H1 (cell line): Measurements from ENCODE around the gene ZBED5. TPM values are rescaled to one million over a fixed set of nuclear protein-coding genes. Genes with fewer than 3 reads are reported as not detected.
A peak's percentile ranks its signal among the peaks of the same experiment; 100 is the strongest.

Source experiments
- CTCF ChIA-PET: fragments of 300-600 bp; sonication (Branson Sonifier 250); formaldehyde crosslinking; loops from one replicate; lab custom pipeline; 2021; ENCODE audit not compliant: partially characterized antibody; lab: Charles Lee
- POLR2A ChIA-PET: fragments of 300-600 bp; sonication (Branson Sonifier 250); formaldehyde crosslinking; loops from one replicate; lab custom pipeline; 2021; ENCODE audit warnings: inconsistent platforms; ENCODE audit not compliant: partially characterized antibody; lab: Charles Lee
- DNase-seq, 2 experiments: peaks; one replicate each; pipeline versions ENCODE4 v3.0.0 to v3.0.0-alpha.2; 2010 to 2022; ENCODE audit warnings: low spot score in 2 of 2, low read depth in 1 of 2, mixed read lengths in 1 of 2
- FAIRE-seq: peaks from 2 replicates; lab custom pipeline; 2011; peaks lifted over from hg19 to GRCh38; lab: Jason Lieb, UNC
- H2AFZ ChIP-seq: 2 replicates; pipeline ENCODE4 v1.8.1; 2012; ENCODE audit warnings: low read length, inconsistent platforms
- H2AK5ac ChIP-seq: 2 replicates; pipeline ENCODE4 v1.6.1; 2013; ENCODE audit warnings: low read depth, low read length
- H2BK120ac ChIP-seq: replicated peaks from 2 replicates; pipeline ENCODE3; 2013; ENCODE audit warnings: low read depth, low read length, inconsistent platforms
- H2BK12ac ChIP-seq: 2 replicates; pipeline ENCODE4 v1.6.1; 2013; ENCODE audit warnings: low read depth, low read length
- H2BK15ac ChIP-seq: 2 replicates; pipeline ENCODE4 v1.6.1; 2013; ENCODE audit warnings: low read length
- H2BK20ac ChIP-seq: 2 replicates; pipeline ENCODE4 v1.6.1; 2013; ENCODE audit warnings: low read length
- H2BK5ac ChIP-seq: 2 replicates; pipeline ENCODE4 v1.6.1; 2013; ENCODE audit warnings: low read depth, low read length
- H3K14ac ChIP-seq: 2 replicates; pipeline ENCODE4 v1.6.1; 2013; ENCODE audit warnings: inconsistent platforms; ENCODE audit not compliant: insufficient read length
- H3K18ac ChIP-seq: 2 replicates; pipeline ENCODE4 v1.6.1; 2013; ENCODE audit warnings: low read length; ENCODE audit errors: extremely low read depth
- H3K23ac ChIP-seq: 2 replicates; pipeline ENCODE4 v1.6.1; 2013; ENCODE audit warnings: inconsistent platforms; ENCODE audit not compliant: insufficient read length
- H3K23me2 ChIP-seq: 2 replicates; pipeline ENCODE4 v1.6.1; 2013; ENCODE audit warnings: low read depth, low read length
- H3K27ac ChIP-seq: 2 replicates; pipeline ENCODE4 v1.6.1; 2011; ENCODE audit warnings: low read depth, low read length, inconsistent platforms
- H3K27me3 ChIP-seq, 4 experiments: replicated peaks in 1 of 4; 1 replicate in 1 of 4; 2 replicates in 3 of 4; pipeline versions ENCODE4 v1.6.1 to v1.8.1; 2011 to 2013; ENCODE audit warnings: low read length in 3 of 4, mild to moderate bottlenecking in 3 of 4, inconsistent platforms in 2 of 4, mixed read lengths in 2 of 4, moderate library complexity in 1 of 4; ENCODE audit not compliant: control insufficient read depth in 3 of 4, insufficient read depth in 3 of 4; ENCODE audit errors: extremely low read depth in 1 of 4
- H3K36me3 ChIP-seq, 4 experiments: 2 replicates each; pipeline versions ENCODE4 v1.6.1 to v1.8.1; 2011 to 2013; ENCODE audit warnings: mild to moderate bottlenecking in 4 of 4, low read length in 3 of 4, moderate library complexity in 2 of 4, control low read depth in 1 of 4, inconsistent platforms in 1 of 4; ENCODE audit not compliant: insufficient read depth in 4 of 4, control insufficient read depth in 2 of 4
- H3K4ac ChIP-seq: replicated peaks from 2 replicates; pipeline ENCODE3; 2013; ENCODE audit warnings: low read length, low read depth, mixed read lengths, inconsistent platforms; ENCODE audit not compliant: insufficient read length
- H3K4me1 ChIP-seq, 4 experiments: replicated peaks in 1 of 4; 1 replicate in 1 of 4; 2 replicates in 3 of 4; pipeline versions ENCODE4 v1.6.1 to v1.8.1; 2011 to 2013; ENCODE audit warnings: low read length in 3 of 4, inconsistent platforms in 2 of 4, mixed read lengths in 1 of 4; ENCODE audit not compliant: insufficient read depth in 4 of 4, control insufficient read depth in 3 of 4
- H3K4me2 ChIP-seq, 2 experiments: 2 replicates each; pipeline versions ENCODE4 v1.6.1 to v1.8.1; 2011 to 2013; ENCODE audit warnings: low read depth in 2 of 2, low read length in 2 of 2, control low read depth in 1 of 2, inconsistent platforms in 1 of 2, mild to moderate bottlenecking in 1 of 2; ENCODE audit not compliant: insufficient read depth in 1 of 2
- H3K4me3 ChIP-seq, 4 experiments: fragments of 200-600, 300-600 bp in 1 of 4; sonication (generic), shearing (Covaris generic), sonication (Bioruptor Twin) in 1 of 4; 2 replicates each; pipeline versions ENCODE4 v1.5.1 to v1.8.1; 2011 to 2016; ENCODE audit warnings: low read length in 4 of 4, low read depth in 3 of 4, control low read depth in 2 of 4, inconsistent platforms in 2 of 4, mild to moderate bottlenecking in 2 of 4, mixed read lengths in 1 of 4, moderate library complexity in 1 of 4; ENCODE audit not compliant: insufficient read depth in 2 of 4; ENCODE audit errors: extremely low read depth in 1 of 4
- H3K56ac ChIP-seq: replicated peaks from 2 replicates; pipeline ENCODE3; 2013; ENCODE audit warnings: low read depth, mild to moderate bottlenecking, mixed read lengths, low read length, inconsistent platforms; ENCODE audit not compliant: insufficient read length
- H3K79me1 ChIP-seq: 2 replicates; pipeline ENCODE4 v1.6.1; 2013; ENCODE audit warnings: low read depth, low read length, control low read depth
- H3K79me2 ChIP-seq, 2 experiments: 2 replicates each; pipeline versions ENCODE4 v1.6.1 to v1.8.1; 2012 to 2013; ENCODE audit warnings: low read length in 2 of 2, mild to moderate bottlenecking in 2 of 2, inconsistent platforms in 1 of 2; ENCODE audit not compliant: insufficient read depth in 2 of 2, control insufficient read depth in 1 of 2
- H3K9ac ChIP-seq, 4 experiments: replicated peaks in 1 of 4; 1 replicate in 1 of 4; 2 replicates in 3 of 4; pipeline versions ENCODE4 v1.6.1 to v1.8.1; 2011 to 2013; ENCODE audit warnings: low read depth in 3 of 4, low read length in 3 of 4, control low read depth in 2 of 4, mild to moderate bottlenecking in 2 of 4, moderate library complexity in 2 of 4, inconsistent platforms in 1 of 4; ENCODE audit errors: extremely low read depth in 1 of 4
- H3K9me3 ChIP-seq, 2 experiments: 2 replicates each; pipeline versions ENCODE4 v1.6.1 to v1.8.1; 2012 to 2013; ENCODE audit warnings: mild to moderate bottlenecking in 2 of 2, moderate library complexity in 2 of 2, control low read depth in 1 of 2, inconsistent platforms in 1 of 2, low read depth in 1 of 2, low read length in 1 of 2, mixed read lengths in 1 of 2; ENCODE audit not compliant: insufficient read depth in 2 of 2
- H4K20me1 ChIP-seq, 2 experiments: replicated peaks in 1 of 2; 2 replicates each; pipeline versions ENCODE3 to v1.8.1; 2011 to 2013; ENCODE audit warnings: inconsistent platforms in 2 of 2, low read length in 2 of 2, mild to moderate bottlenecking in 1 of 2; ENCODE audit not compliant: insufficient read depth in 2 of 2, control insufficient read depth in 1 of 2
- H4K5ac ChIP-seq: 2 replicates; pipeline ENCODE4 v1.6.1; 2013; ENCODE audit warnings: low read length, low read depth, mixed read lengths, inconsistent platforms; ENCODE audit not compliant: insufficient read length
- H4K8ac ChIP-seq: 2 replicates; pipeline ENCODE4 v1.8.0; 2013; ENCODE audit warnings: mild to moderate bottlenecking, moderate library complexity, low read length, inconsistent platforms; ENCODE audit not compliant: insufficient read depth; ENCODE audit errors: extremely low read depth
- H4K91ac ChIP-seq: replicated peaks from 2 replicates; pipeline ENCODE3; 2013; ENCODE audit warnings: low read length, mixed read lengths, inconsistent platforms; ENCODE audit not compliant: insufficient read length
- CREB1 ChIP-seq: IDR thresholded peaks from 2 replicates; pipeline ENCODE4 v1.6.1; 2012; ENCODE audit warnings: inconsistent platforms
- FOSL1 ChIP-seq: IDR thresholded peaks from 2 replicates; pipeline ENCODE4 v1.6.1; 2011; ENCODE audit warnings: mild to moderate bottlenecking, low read depth, low read length, moderate library complexity; ENCODE audit not compliant: insufficient read depth
- KDM1A ChIP-seq: fragments of 200-600, 300-600 bp; sonication (generic); IDR thresholded peaks from 2 replicates; pipeline ENCODE4 v1.7.1; 2016; ENCODE audit warnings: mild to moderate bottlenecking, low read length, borderline replicate concordance
- POLR2A ChIP-seq, 2 experiments: IDR thresholded peaks; 1 replicate in 1 of 2; 2 replicates in 1 of 2; pipeline ENCODE4 v1.6.1; 2011; ENCODE audit warnings: low read depth in 2 of 2, low read length in 2 of 2, mild to moderate bottlenecking in 2 of 2; ENCODE audit errors: control extremely low read depth in 1 of 2
- POLR2AphosphoS5 ChIP-seq: IDR thresholded peaks from 2 replicates; pipeline ENCODE4 v1.6.1; 2011; ENCODE audit warnings: low read depth, low read length
- POU5F1 ChIP-seq: IDR thresholded peaks from 2 replicates; pipeline ENCODE4 v1.6.1; 2011; ENCODE audit warnings: low read depth, mild to moderate bottlenecking, low read length, moderate library complexity
- RBBP5 ChIP-seq: IDR thresholded peaks from 2 replicates; pipeline ENCODE4 v1.7.1; 2012; ENCODE audit warnings: low read depth, mild to moderate bottlenecking, inconsistent platforms, low read length, moderate library complexity, borderline replicate concordance
- SAP30 ChIP-seq: fragments of 300-600 bp; sonication (generic); IDR thresholded peaks from 2 replicates; pipeline ENCODE4 v1.7.1; 2012; ENCODE audit warnings: low read length, moderate library complexity, mild to moderate bottlenecking, inconsistent platforms; ENCODE audit not compliant: insufficient read depth, insufficient replicate concordance
- SP2 ChIP-seq: IDR thresholded peaks from 2 replicates; pipeline ENCODE4 v1.6.1; 2012; ENCODE audit warnings: mild to moderate bottlenecking, low read length, inconsistent platforms
- SRF ChIP-seq: IDR thresholded peaks from 2 replicates; pipeline ENCODE4 v1.6.1; 2011; ENCODE audit warnings: mild to moderate bottlenecking, low read depth, low read length, moderate library complexity
- WGBS, 2 experiments: shearing (Covaris generic) in 1 of 2; methylation state at CpG; one replicate each; pipeline versions ENCODE4 v1.1.6 to v1.1.7; 2013 to 2015; ENCODE audit warnings: low lambda C conversion rate in 2 of 2, mixed read lengths in 2 of 2, inconsistent platforms in 1 of 2, low coverage in 1 of 2, missing lambda C conversion rate in 1 of 2; ENCODE audit not compliant: insufficient replicate concordance in 2 of 2, insufficient coverage in 1 of 2, insufficient read length in 1 of 2; ENCODE audit errors: extremely low coverage in 1 of 2, missing lambda C conversion rate in 1 of 2; 5-methylcytosine and 5-hydroxymethylcytosine counted together
- polyA plus RNA-seq, 7 experiments: library from polyadenylated mRNA; depleted of rRNA in 3 of 7; stranded (reverse) in 5 of 7; unstranded in 2 of 7; fragments of >200 nt in 5 of 7; fragments of 200-250 nt in 2 of 7; gene quantifications; 1 replicate in 5 of 7; 2 replicates in 1 of 7; 4 replicates in 1 of 7; pipeline versions ENCODE4 v1.2.1 to v1.2.3, GENCODE V29; 2011 to 2013; ENCODE audit warnings: missing spikeins in 2 of 7, mixed read lengths in 2 of 7
- total RNA-seq: library from RNA; stranded (reverse); fragmentation: NEBNext Ultra II Directional; extraction: Animal tissue kit (Norgen Biotek cat#: 25700); gene quantifications from 2 replicates; pipeline ENCODE4 v1.2.1, GENCODE V29; 2021
- TF ChIP-seq, protein P1 (sequence below): IDR thresholded peaks from 2 replicates; pipeline ENCODE4 v1.6.1; 2011; ENCODE audit warnings: low read depth, mild to moderate bottlenecking, low read length; ENCODE audit not compliant: insufficient read depth

ZBED5 gene
- total and polyA plus RNA-seq, 2 of the 8 experiments (the other 6 are each of a cell fraction or from before 2014, with no cell fraction given) = 54.2 to 94.7 TPM

DNA sequence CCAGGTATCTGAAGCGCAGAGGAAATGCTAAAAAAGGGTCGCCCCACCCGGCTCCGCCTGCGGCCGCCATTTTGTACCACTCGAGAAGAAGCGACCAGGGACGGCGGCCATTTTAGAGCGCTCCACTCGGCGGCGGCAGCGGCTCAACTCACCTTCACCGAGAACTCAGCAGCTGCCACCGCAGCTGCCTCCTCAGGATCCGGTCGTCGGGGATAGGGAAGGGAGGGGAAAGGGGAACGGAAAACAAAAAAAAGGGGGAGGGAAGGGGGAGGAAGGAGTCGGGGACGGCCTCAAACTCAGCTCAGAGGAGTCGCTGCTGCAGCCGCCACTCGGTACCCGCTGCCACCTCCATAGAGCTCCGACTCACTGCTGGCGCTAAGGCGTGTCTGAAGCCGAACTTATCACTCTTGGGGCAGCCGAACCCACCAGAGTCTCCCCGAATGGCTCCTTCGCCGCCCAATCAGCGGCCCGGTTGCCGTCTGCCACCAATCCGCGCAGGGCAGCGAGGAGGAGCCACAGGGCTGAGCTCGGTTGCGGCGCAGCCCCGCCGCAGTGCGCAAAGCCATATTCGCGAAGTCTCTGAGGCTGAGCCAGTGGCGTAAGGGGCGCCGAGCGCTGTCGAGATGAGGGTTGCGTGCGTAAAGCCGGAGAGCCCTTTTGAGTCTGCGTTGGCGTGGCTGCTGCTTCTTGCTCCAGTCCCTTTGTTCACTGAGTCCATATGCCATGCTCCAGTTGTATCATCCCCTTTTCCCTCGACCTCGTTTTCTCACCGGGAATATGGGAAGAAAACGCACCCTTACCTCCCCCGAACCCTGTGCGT is 49.1 kb downstream of the ZBED5 start, which contains the start of gene EIF4G2:
Gene EIF4G2, minus strand, starts transcription at position 374 of the 820 bp plus-strand sequence.
- Histone ChIP-seq H4K5ac (peak within 1 kb of the TSS; percentile 99), H3K4me1 (peaks cover 0 to 5% (median 2%) of the 10 kb centered on the region in 4 experiments; a peak in 4 of 7 replicates), H3K23me2 (peaks cover 7% of the 10 kb centered on the region), H3K23ac (no peak within 1 kb of the TSS), H3K9me3 (no peaks in the 10 kb centered on the region), H2AK5ac (peak within 1 kb of the TSS; percentile 99), H2BK12ac (peak within 1 kb of the TSS; percentile 98), H3K27ac (peak within 1 kb of the TSS; percentile 96), H2BK5ac (peak within 1 kb of the TSS; percentile 99), H3K18ac (peak within 1 kb of the TSS; percentile 99), H3K4me3 (peak within 1 kb of the TSS; percentile 90 to 97 (median 94)), H3K79me1 (peaks cover 4% of the 10 kb centered on the region), H4K91ac (peak within 1 kb of the TSS; percentile 99), H3K9ac (peak within 1 kb of the TSS; percentile 99 to 100 (median 99)), H3K4ac (peak within 1 kb of the TSS; percentile 100), H3K36me3 (peaks cover 29 to 40% (median 32%) of the 10 kb centered on the region in 4 experiments), H2BK20ac (no peak within 1 kb of the TSS), H2BK15ac (0 out of 2 replicates have a peak within 1 kb of the TSS, but pooled peaks have one; percentile 12), H3K4me2 (peak within 1 kb of the TSS; percentile 89 to 97), H4K20me1 (peaks cover 3 to 4% of the 10 kb centered on the region in 2 experiments), H4K8ac (peak within 1 kb of the TSS; percentile 99), H3K27me3 (no peaks in the 10 kb centered on the region), H3K56ac (peak within 1 kb of the TSS; percentile 95), H3K14ac (peak within 1 kb of the TSS; percentile 99), H2BK120ac (peak within 1 kb of the TSS; percentile 93), H2AFZ (peak within 1 kb of the TSS; percentile 27; the same call in 1 of the 2 replicates), H3K79me2 (peaks cover 13 to 37% of the 10 kb centered on the region in 2 experiments)
- CTCF ChIA-PET = interaction anchor here (0.6 to 2.1 kb wide), 11 partner anchors 10 to 212 kb away, joined by 3 to 9 read pairs (median 4); no protein-coding TSS in a partner anchor
- POLR2A ChIA-PET = interaction anchor here (0.6 to 28.5 kb wide), 65 partner anchors 3 to 1462 kb away, joined by 3 to 595 read pairs (median 5); partner anchors contain the start of genes ADM, CTR9, EIF4G2 and USP47
- peak; percentile 63 for FAIRE-seq
- peak; percentile 96 to 97 for DNase-seq
- 2% methylated on average over 60 of the region's 65 CpGs; no CpG with 5 or more reads in 1 of the 2 experiments for WGBS, 2 experiments
- TF ChIP-seq SRF = no peak
- TF ChIP-seq CREB1 = peak; percentile 47; the same call in 1 of the 2 replicates
- no peak for TF ChIP-seq KDM1A
- no peak for TF ChIP-seq SAP30
- TF ChIP-seq RBBP5 = 0 out of 2 replicates have a peak, but pooled peaks have one; percentile 43
- TF ChIP-seq, protein P1, sequence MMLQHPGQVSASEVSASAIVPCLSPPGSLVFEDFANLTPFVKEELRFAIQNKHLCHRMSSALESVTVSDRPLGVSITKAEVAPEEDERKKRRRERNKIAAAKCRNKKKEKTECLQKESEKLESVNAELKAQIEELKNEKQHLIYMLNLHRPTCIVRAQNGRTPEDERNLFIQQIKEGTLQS = no peak
- TF ChIP-seq POLR2AphosphoS5 = peak; percentile 100
- peak; percentile 99 to 100 for TF ChIP-seq POLR2A (IDR thresholded peaks at IDR 0.05; ENCODE audit: control extremely low read depth in 1 of 2, low read depth in 2 of 2, low read length in 2 of 2)
- TF ChIP-seq SP2 = peak; percentile 11; the same call in 1 of the 2 replicates
- peak; percentile 92 for TF ChIP-seq FOSL1
- no peak for TF ChIP-seq POU5F1
